Stimulated activated CD4-positive, alpha-beta T cell treated with anti-CD3 and anti-CD28 coated beads, Interleukin-1b, Interleukin-23, amount 100 ng/mL, for 1 hour (primary cell): Measurements from ENCODE around the gene LTBP1.
"Not testable (repeated sequence)": the region's sequence is repeated elsewhere in the genome, so short reads cannot be mapped to it uniquely, and the experiment has no call there.

Experiments
- DNase-seq, 2 donors: peaks; one replicate each; pipeline ENCODE4 v3.0.0-alpha.2; 2020; ENCODE audit warnings: low read depth in 2 of 2

LTBP1 gene

DNA sequence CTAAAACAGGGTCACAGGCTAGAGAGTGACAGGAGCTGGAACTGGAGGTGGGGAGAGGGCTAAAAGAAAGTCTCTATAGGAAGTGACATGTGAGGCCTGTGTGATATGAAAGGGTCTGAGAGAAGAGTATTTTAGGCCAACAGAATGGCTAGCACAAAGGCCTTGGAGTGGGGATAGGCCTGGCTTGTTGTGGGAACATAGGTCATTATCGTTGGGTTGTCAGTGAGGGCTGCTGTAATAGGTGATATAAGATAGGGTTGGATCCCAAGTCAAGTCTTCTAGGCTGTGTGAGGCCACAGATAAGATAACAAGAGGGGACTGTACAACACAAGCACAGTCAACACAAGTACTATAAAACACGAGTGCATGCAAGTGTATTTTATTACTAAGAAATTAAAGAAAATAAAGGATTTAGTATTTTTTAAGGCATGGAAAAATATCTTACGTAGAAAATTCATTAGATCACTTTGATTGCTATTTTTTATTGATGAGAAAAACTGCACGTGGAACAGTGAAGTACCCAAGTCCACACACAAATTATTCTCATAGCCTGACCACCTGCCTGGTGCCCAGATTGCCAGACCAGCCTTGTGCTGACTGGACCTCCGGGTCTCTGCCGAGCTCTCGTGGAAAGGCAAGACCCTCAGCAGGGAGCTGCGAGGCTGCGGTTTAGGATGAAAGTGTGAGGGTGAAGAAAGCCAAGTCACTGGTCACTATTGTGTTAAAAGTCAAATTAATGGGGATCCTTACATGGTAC, 14.1 kb downstream of the LTBP1 start:
- no peak for DNase-seq

DNA sequence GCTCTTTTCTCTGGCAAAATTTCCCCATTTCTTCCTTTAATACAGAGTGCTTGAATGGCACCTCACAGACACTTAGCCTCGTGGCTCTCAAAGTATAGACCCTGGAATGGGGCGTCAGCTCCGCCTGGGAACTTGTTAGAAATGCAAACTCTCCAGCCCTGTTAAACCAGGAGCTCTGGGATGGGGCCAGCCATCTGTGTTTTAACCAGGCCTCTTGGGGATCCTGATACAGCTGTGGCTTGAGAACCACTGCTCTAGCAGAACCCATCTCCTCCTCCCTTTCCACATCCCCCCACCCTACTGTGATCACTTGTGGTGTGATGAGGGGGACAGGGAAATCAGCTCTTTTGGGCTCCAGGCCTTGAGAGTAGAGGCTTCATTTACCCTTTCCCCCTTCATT, 15.9 kb downstream of the LTBP1 start:
- DNase-seq = no peak

DNA sequence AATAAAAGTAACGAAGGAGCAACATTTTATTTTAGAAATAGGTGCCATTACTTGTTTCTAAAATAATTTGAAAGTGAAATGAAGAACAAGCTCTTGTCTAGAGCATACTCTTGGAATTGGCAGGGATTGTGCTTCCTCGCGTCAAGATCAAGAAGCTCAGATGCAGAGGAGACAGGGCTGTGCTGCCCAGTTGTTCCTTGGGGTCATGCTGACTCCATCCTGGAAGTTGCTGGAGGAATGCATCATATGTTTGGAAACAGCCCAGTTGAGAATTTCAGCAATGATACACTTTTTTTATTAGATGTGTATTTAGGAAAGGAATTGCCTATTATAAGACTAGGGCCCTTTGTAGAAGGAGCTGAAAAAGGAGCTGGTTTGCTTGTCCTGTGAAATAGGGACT, 17.2 kb downstream of the LTBP1 start:
- no peak for DNase-seq

DNA sequence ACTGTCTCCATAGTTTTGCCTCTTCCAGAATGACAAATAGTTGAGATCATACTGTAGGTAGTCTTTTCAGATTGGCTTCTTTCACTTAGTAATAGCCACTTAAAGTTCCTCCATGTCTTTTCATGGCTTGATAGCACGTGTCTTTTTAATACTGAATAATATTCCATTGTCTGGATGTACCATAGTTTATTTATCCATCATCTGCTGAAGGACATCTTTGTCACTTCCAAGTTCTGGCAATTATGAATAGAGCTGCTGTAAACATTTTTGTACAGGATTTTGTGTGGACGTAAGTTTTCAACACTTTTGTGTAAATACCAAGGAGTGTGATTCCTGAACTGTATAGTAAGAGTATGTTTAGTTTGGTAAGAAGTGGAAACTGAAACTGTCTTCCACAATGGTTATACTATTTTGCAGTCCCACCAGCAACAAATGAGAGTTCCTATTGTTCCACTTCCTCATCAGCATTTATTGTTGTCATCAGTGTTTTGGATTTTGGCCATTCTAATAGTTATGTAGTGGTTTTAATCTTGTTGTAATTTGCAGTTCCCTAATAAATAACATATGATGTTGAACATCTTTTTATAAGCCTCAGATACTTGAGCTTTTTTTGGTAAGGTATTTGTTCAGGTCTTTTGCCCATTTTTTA, 18.9 kb downstream of the LTBP1 start:
- no peak for DNase-seq

DNA sequence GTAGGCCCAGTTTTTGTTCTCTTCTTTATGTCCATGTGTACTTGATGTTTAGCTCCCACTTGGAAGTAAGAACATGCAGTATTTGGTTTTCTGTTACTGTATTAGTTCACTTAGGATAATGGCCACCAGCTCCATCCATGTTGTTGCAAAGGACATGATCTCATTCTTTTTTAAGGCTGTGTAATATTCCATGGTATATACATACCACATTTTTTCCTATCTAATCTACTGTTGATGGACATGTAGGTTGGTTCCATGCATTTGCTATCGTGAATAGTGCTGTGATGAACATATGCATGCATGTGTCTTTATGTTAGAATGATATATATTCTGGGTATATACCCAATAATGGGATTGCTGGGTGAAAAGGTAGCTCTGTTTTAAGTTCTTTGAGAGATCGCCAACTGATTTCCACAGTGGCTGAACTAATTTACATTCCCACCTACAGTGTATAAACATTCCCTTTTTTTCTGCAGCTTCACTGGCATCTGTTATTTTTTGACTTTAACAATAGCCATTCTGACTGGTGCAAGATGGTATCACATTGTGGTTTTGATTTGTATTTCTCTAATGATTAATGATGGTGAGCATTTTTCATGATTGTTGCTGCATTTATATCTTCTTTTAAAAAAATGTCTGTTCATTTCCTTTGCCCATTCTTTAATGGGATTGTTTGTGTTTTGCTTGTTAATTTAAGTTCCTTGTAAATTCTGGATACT, 22.9 kb downstream of the LTBP1 start:
- DNase-seq = no peak

DNA sequence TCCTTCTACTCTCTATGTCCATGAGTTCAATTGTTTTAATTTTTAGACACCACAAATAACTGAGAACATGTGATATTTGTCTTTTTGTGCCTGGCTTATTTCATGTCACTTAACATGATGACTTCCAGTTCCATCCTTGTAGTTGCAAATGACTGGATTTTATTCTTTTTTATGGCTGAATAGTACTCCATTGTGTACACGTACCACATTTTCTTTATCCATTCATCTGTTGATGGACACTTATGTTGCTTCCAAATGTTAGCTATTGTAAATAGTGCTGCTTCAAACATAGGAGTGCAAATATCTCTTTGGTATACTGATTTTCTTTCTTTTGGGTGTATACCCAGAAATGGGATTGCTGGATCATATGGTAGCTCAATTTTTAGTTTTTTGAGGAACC, 27.0 kb downstream of the LTBP1 start:
- DNase-seq = not testable (repeated sequence)

DNA sequence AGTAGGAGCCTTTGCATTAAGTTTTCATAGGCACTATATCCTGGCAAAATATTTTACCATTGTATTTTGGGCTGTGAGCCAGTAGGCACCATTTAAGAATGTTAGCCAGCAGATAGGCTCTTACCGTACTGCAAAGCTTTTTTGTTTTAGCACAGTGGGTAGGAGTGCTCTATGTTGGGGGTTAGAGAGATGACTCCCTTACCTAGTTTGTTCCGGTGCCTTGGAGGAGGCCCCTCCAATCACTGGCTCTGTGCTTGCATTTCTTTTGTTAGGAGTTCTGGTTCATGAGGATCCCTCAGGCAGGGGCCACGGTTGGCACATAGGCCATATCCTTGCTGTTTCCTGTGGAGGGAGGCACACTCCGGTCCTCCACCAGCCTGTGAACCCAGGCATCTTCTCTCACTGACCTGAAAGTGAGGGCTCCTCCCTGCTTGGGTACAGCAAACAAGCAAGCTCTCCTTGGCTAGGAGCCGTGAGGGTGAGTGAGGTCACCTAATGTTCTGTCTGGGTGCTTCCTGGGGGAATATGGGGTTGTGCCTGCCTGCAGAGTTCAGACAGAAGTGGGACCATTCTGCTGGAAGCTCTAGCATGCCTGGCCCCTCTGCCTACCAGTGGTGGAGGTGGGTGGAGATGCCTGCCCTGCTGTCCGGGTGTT, 29.8 kb downstream of the LTBP1 start:
- no peak for DNase-seq

DNA sequence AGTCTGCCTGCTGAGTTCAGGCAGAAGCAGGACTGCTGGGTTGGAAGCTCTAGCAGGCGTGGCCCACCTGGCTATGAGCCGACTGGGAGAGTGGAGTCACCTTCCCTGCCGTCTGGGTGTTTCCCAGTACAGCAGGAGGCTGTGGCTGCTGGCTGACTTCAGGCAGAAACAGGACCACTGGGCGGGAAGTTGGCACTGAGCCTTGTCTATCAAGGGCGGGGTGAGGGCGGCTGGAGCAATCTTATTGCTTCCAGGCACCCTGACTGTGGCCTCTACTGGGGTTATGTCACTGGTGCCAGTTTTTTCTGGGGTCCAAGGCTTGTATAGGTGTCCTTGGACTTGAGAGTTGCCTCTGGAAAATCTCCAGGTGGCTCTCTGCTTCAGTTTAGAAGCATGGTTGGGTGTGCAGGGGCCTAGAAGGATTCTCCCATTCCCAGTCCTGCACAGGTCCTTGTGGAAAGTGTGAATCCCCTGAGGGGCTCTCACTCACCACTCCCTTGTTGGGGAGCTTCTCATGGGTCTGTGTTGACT, 30.5 kb downstream of the LTBP1 start:
- DNase-seq = no peak

DNA sequence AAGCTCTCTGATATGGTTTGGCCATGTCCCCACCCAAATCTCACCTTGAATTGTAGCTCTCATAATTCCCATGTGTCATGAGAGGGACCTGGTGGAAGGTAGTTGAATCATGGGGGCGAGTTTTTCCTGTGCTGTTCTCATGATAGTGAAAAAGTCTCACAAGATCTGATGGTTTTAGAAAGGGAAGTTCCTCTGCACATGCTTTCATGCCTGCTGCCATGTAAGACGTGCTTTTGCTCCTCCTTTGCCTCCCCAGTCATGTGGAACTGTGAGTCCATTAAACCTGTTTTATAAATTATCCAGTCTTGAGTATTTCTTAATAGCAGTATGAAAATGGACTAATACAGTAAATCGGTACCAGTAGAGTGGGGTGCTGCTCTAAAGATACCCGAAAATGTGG, 34.9 kb downstream of the LTBP1 start:
- no peak for DNase-seq

DNA sequence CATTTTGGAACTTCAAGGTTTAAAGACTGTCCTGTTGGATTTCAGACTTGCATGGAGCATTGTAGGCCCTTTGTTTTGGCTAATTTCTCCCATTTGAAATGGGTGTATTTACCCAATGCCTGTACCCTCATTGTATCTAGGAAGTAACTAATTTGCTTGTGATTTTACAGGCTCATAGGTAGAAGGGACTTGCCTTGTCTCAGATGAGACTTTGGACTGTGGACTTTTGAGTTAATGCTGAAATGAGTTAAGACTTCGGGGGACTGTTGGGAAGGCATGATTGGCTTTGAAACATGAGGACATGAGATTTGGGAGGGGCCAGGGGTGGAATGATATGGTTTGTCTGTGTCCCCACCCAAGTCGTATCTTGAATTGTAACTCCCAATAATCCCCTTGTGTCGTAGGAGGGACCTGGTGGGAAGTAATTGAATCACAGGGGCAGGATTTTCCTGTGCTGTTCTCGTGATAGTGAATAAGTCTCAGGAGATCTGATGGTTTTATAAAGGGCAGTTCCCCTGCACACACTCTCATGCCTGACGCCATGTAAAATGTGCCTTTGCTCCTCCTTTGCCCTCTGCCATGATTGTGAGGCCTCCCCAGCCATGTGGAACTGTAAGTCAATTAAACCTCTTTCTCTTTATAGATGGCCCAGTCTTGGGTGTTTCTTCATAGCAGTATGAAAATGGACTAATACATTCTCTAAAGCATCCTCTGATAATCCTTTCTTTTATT, 36.6 kb downstream of the LTBP1 start:
- DNase-seq = not testable (repeated sequence)

DNA sequence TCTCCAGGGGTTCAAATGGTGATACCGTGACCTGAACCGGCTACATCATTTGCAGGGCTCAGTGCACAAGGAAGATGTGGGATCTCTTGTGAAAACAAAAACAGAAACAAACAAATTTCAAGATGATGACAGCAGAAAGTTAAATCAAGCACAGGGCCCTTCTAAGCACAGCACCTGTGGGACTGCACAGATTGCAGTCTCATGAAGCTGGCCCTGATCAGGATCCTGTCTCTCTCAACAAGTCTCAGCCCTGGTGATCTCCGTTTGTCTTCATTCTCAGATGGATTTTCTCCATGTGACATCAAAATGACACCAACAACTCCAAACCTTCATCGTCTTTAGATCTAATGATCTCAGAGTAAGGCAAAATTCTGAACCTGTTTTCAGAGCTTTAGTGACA, 39.7 kb downstream of the LTBP1 start:
- DNase-seq = no peak

DNA sequence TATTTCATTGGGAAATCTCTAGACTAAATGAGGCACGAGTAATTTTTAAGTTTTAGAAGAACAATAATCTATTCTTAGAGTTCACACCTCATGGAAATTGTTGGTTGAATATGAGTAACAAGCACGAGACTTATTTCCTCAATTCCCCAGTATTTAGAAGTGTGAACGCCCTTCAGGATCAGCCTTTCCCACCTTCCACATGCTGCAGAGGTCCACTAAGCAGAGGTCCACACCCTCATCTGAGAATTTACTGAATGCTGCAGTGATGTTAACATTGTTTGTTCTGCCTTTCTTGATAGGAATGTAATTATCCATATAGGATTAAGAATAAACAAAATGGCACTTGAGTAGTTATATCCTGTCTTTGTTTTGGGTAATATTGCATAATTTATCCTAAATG, 41.8 kb downstream of the LTBP1 start:
- no peak for DNase-seq

DNA sequence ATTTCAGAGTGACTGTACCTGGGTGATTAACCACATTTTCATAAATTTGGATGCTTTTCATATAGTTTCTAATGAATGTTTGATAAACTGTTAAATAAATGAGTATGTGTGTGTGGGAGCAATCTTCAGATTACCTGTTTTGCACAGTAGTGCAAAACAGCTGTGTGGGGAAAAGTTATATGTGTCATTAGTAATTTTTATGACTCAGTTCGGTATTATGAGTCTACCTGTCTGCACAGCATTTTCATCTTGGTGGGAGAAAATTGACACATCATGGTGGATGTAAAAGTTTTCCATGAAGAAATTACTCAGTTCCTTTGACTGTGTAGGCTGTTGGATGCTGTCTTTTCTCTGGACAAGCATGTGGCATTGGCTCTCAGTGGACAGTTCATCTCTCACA, 43.8 kb downstream of the LTBP1 start:
- DNase-seq = no peak

DNA sequence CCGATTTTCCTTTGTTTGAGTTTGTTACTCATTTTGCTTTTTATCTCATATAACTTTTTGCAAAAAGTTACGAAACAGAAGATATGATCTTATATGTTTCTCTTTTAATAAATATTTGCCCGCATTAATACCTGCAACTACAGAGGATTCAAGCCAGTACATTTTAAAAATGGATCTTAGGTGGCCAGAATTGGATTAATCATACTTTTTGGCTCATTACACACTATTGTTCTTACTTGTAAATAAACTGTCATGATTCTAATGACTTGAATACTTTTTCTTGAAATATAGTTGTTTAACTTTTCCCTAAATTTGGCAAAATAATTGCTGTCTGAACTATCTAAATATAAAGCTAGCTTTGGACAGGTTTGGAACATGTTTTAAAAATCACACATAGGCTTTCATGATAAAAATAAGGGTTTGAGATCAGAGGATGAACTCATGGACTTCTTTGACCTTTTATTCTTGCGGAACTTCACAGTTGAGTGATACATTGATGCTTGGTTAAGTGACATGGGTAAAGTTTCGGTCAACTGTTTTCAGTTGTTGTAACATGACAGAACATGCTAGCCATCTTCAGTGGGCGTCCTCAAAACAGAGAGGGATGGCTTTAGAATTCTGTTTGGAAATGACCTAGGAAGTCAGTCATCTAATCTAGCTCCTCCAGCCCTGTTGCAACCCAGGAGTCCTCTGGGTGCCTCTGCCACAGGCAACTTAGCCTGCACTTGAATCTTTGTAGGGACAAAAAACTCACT, 44.5 kb downstream of the LTBP1 start:
- DNase-seq = no peak

DNA sequence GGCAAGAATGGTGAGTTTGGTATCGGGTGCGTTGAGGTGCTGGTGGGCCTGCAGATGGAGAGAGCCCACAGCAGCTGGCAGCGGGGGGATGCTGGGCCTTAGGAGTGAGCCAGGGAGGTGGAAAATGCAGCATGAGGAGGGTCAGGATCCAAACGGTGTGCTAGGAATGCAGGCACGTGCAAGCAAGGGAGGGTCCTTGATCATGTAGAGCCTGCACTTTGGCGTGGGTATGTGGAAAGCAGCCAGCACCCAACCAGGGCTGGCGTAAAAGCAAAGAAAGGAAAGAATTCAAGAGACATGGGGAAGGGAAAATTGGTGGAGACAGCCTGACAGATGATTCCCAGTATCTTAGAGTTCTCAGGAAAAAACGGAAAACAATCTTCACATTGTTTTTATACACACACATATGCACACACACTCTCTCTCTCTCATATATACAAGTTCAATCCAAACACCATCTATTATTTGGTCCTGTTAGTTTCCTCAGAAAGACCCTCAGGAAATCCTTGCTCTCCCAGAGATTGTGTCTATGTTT, 46.3 kb downstream of the LTBP1 start:
- no peak for DNase-seq

DNA sequence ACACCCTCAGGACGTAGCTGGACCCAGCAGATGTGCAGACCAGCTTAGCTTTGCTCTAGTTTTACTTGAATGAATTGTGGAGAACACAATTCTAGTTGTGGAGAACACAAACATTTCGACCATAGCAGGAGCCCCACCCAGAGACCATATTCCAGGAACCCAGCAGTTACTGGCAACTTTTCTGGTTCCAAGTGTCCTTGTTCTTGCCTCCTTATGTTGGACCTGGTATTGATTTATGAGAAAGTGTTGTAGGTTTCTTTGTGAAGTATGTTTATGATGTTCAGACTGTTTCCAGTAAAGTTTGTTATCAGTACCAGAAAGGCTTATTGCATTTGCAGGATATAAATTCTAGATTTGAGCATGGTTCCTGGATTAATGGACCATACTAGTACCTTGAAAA, 51.0 kb downstream of the LTBP1 start:
- no peak for DNase-seq

DNA sequence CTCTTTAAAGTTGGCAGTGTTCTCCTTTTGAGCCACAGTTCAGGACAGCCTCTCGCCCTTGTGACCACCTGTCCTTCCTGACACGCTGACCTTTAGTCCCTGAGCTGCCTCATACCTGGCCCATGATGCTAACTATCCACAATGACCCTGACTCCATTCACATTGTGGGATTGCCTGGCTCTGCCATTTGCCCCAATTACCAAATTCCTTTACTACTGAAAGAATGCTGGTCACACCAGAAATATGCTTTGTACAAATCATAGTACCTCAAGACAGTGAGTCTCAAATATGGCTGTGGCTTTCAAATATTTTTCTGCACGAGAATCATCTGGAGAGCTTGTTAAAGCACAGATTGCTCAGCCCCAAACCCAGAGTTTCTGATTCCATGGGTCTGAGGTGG, 54.2 kb downstream of the LTBP1 start:
- DNase-seq = no peak

DNA sequence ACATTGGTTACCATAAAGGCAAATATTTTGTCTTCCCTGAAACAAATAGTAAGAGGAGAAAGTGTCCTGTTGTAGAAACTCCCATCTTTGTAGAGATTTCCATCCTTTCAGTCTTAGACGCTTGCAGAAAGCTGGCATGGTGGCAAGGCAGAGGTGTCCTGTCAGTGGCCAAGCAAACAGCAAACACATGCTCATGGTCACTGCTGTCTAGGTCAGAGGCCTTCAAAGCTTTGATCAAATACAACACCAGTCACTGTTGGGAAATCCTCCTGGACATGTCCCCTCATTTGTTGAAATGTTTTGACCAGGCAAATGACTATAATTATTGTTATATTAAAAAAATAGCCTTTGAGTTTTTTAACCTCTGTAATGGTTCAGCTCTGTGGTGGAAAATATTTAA, 55.1 kb downstream of the LTBP1 start:
- DNase-seq = no peak

DNA sequence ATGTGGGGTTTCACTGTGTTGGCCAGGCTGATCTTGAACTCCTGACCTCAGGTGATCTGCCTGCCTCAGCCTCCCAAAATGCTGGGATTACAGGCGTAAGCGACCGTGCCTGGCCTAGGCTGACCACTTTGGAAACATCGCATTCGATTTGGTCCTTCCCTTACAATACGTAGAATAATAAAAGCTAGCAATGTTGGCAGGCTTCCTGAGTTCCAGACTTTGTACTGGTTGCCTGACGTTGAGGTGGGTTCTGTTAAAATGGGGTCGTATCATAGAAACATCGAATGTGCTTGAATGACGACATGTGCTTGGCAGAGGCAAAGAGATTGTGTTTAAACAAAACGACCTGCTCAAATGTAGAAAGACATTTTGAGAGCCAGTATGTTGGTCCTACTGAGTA, 56.1 kb downstream of the LTBP1 start:
- DNase-seq = no peak

DNA sequence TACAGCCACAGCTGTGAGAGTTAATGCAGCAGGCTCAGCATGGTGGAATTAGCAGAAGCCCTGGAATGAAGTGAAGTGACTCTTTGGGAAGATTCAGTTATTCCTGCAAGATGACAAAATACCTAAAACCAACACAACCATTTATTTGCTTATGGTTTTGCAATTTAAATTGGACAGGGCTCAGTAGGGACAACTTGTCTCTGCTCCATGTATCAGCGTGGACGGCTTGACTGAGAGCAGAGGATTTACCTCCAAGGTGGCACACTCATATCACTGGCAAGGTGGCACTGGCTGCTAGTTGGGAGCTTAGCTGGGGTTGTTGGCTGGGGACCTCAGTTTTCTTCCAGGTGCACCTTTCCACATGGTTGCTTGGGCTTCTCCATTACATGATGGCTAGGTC, 58.3 kb downstream of the LTBP1 start:
- no peak for DNase-seq

DNA sequence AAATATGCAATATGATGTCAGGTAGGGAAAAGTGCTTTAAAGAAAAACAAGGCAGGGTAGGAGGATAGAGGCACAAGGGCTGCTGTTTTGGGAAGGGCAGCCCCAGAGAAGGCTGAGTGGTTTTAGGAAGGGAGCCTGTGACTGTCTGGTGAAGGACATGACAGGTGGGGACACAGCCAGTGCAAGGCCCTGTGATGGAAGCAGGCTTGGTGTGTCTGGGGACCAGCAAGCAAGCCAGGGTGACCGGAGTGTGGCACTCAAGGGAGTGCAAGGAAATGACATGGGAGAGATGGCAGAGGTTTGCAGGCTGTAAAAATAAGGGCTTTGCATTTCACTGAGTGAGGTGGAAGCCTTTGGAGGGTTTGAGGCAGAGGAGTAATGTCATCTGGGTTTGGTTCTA, 62.0 kb downstream of the LTBP1 start:
- no peak for DNase-seq
